Mammary epithelial cell (primary cell): ENCODE results near the gene SPTBN1.

Experiments
- EZH2 ChIP-seq: IDR thresholded peaks from 2 replicates; pipeline ENCODE4 v1.6.1; 2012; ENCODE audit warnings: low read length, inconsistent platforms, borderline replicate concordance
- TF ChIP-seq, protein P1 (sequence below), 2 donors: IDR thresholded peaks in 1 of 2; conservative IDR thresholded peaks in 1 of 2; 2 replicates each; pipeline ENCODE4 v1.5.1; 2011 to 2012; ENCODE audit warnings: inconsistent platforms in 2 of 2, low read length in 2 of 2, mild to moderate bottlenecking in 2 of 2, control low read depth in 1 of 2, low read depth in 1 of 2; ENCODE audit not compliant: insufficient read depth in 1 of 2; ENCODE audit errors: extremely low read depth in 1 of 2

DNA sequence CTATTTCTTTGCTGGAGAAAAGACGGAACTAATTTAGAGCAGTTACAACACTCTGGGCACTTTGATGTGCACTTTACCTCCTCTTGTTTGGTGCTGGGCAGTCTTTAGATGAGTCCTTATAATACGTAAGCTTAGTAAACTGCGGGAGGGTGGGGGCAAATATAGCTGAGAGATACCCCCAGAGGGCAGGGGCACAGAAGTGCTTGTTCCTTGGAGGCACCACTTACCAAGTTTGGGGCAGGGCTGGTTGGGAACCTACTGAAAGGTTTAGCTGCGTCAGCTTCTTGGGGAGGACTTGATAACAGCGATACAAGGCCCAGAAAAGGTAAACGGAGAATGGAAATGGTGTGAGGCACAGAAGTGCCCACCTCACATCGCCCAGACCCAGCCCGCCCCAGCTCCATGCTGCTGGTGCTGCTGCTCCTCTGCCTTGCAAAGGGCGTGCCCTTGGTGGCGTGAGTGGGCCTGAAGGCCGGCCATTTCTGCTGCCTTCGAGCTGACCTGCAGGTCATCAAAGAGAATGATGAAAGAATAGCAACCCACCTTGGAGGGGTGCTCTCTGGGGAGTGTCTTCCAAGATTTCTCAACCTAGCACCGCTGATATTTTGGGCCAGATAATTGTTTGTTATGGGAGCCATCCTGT lies 139.2 kb downstream of the SPTBN1 start:
- TF ChIP-seq, protein P1, sequence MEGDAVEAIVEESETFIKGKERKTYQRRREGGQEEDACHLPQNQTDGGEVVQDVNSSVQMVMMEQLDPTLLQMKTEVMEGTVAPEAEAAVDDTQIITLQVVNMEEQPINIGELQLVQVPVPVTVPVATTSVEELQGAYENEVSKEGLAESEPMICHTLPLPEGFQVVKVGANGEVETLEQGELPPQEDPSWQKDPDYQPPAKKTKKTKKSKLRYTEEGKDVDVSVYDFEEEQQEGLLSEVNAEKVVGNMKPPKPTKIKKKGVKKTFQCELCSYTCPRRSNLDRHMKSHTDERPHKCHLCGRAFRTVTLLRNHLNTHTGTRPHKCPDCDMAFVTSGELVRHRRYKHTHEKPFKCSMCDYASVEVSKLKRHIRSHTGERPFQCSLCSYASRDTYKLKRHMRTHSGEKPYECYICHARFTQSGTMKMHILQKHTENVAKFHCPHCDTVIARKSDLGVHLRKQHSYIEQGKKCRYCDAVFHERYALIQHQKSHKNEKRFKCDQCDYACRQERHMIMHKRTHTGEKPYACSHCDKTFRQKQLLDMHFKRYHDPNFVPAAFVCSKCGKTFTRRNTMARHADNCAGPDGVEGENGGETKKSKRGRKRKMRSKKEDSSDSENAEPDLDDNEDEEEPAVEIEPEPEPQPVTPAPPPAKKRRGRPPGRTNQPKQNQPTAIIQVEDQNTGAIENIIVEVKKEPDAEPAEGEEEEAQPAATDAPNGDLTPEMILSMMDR (conservative IDR thresholded peaks at IDR 0.05 in 1 of 2, IDR thresholded peaks at IDR 0.05 in 1 of 2; ENCODE audit: extremely low read depth in 1 of 2, insufficient read depth in 1 of 2, low read depth in 1 of 2, low read length in 2 of 2), result no peak
- TF ChIP-seq EZH2, result no peak
